Measurements from ENCODE around the gene XRCC4.

DNA sequence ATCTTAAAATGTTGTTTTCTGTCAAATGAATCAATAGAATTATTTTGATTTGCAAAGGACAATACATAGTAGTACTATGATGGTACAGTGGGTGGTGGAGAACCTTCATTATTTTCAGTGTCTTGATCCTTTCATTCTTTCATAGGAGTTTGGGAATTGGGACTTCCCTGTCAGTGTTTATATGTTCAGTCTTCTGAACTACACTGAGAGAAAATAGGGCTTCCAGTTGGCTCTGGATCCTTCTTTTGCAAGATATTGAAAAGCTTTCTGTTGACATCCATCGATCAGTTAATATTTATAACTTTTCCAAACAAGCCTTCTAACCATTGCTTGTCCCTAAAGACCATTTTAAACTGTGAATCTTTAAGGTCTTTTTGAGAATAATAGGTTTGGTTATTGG, 94.7 kb downstream of the XRCC4 start:
- TF ChIP-seq KDM5A (IDR thresholded peaks at IDR 0.05; ENCODE audit: low read length) = no peak
- no peak for TF ChIP-seq POLR2AphosphoS5 (IDR thresholded peaks at IDR 0.05; ENCODE audit: low read depth, low read length)
- TF ChIP-seq, protein P1, sequence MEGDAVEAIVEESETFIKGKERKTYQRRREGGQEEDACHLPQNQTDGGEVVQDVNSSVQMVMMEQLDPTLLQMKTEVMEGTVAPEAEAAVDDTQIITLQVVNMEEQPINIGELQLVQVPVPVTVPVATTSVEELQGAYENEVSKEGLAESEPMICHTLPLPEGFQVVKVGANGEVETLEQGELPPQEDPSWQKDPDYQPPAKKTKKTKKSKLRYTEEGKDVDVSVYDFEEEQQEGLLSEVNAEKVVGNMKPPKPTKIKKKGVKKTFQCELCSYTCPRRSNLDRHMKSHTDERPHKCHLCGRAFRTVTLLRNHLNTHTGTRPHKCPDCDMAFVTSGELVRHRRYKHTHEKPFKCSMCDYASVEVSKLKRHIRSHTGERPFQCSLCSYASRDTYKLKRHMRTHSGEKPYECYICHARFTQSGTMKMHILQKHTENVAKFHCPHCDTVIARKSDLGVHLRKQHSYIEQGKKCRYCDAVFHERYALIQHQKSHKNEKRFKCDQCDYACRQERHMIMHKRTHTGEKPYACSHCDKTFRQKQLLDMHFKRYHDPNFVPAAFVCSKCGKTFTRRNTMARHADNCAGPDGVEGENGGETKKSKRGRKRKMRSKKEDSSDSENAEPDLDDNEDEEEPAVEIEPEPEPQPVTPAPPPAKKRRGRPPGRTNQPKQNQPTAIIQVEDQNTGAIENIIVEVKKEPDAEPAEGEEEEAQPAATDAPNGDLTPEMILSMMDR (IDR thresholded peaks at IDR 0.05; ENCODE audit: control extremely low read depth in 1 of 3, insufficient read depth in 1 of 3, low read depth in 1 of 3, low read length in 3 of 3) = no peak
- no peak for TF ChIP-seq EP300 (IDR thresholded peaks at IDR 0.05; ENCODE audit: borderline replicate concordance in 1 of 2, low read depth in 2 of 2, low read length in 2 of 2)
